ENCODE measurements around the gene CORO2B. TPM values are rescaled to one million over a fixed set of nuclear protein-coding genes. Genes with fewer than 3 reads are reported as not detected.

The CORO2B gene
- total and polyA plus RNA-seq, 10 donors, result 0.93 to 8.8 (median 3.6) TPM

DNA sequence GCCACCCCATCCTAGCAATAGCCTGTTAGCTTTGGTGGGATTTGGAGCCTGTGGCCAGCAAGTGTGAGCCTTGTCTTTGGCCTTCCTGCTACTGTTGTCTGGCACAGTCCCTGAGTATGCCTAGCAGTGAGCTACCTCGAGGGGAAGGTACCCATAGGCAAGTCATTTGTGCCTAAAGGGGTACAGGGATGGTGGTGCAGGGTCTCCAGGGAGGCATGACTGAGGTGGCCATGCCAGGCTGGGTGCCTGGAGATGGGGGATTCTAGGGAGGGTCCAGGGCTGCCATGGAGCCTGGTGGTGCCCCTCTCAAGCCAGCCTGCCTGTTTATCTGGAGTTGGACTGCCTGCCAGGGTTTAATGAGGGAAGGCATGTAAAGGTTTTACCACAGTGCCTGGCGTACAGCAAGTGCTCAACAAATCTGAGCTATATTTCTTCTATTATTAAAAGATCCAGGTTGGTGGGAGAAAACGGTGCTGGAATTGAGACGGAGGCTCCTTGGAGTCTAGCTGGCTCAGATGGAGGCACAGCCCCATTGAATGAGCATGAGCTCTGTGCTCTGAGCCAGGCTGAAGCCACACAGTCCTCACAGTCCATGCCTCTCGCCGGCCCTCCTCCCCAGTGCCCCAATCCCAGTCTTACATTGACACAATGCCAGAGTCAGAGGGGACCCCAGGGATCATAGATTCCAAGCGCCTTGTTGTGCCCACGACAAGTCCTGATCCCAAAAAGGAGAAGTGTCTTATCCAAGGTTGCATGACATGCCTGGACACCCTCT lies 76.2 kb downstream of the CORO2B start:
- WGBS, 5 donors, result 81 to 94% (median 84%) methylated on average over 8 of the region's 8 CpGs
- intact Hi-C loops (cut with DNase I; ENCODE audit: low total_unique reads), result loop anchor here (10.0 kb wide), 1 partner anchor 90 kb away; no protein-coding TSS in a partner anchor
- no peaks in the 10 kb centered on the region for H3K9me3 ChIP-seq
- TF ChIP-seq POLR2AphosphoS5 (IDR thresholded peaks at IDR 0.05) (no peak), CTCF (IDR thresholded peaks at IDR 0.05 in 8 of 11, conservative IDR thresholded peaks at IDR 0.05 in 3 of 11) (no peak), POLR2A (IDR thresholded peaks at IDR 0.05) (no peak)
- no peak overlapping the region for H3K4me3 ChIP-seq
- H3K27me3 ChIP-seq (replicated peaks in 1 of 7), result peaks cover 0 to 7% (median 0%) of the 10 kb centered on the region in 7 donors
- peak; percentile 34 for DNase-seq
- no peaks in the 10 kb centered on the region for H3K36me3 ChIP-seq
- H3K27ac ChIP-seq, result no peak overlapping the region
- no peaks in the 10 kb centered on the region for H3K4me1 ChIP-seq

DNA sequence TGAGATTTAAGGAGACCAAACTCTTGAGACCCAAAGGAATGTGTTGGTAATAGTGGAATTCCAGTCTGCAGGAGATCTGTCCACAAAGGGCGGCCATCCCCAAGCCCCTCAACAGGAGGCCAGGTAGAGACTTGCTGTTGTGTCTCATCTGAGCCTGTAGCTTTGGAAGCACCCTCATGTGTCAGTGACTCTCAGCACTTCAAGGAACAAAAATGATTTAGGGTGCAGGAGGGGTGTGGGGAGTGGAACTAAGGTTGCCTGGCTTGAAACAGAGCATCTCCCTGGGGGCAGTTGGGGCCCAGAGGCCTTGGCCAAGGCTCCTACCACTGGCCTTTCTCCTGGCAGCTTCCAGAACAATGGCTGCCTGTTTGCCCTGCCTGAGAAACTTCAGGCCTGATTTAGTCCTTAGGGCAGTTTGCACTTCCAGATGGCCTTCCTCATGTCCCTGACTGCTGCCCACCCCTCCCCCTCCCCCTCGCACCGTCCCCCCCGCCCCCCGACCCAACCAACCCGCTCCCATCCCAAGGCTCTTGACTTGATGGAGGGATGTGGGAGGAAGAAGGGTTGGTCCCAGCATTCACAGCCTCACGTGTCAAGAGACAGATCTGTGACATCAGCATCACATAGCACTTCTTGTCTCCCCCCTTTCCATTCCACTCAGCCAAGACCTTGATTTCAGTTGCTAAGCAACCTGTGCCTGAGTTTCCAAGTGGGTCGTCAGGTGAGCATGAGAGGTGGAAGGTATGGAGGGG lies 77.1 kb downstream of the CORO2B start:
- intact Hi-C loops (cut with DNase I; ENCODE audit: low total_unique reads), result loop anchor here (10.0 kb wide), 1 partner anchor 91 kb away; no protein-coding TSS in a partner anchor
- no peak for DNase-seq
- H3K27me3 ChIP-seq (replicated peaks in 1 of 7), result peaks cover 0 to 3% (median 0%) of the 10 kb centered on the region in 7 donors
- H3K9me3 ChIP-seq, result no peaks in the 10 kb centered on the region
- WGBS, 5 donors, result 58 to 86% (median 65%) methylated on average over 5 to 8 of the region's 8 CpGs
- no peaks in the 10 kb centered on the region for H3K4me1 ChIP-seq
- H3K36me3 ChIP-seq, result no peaks in the 10 kb centered on the region
- no peak for TF ChIP-seq POLR2A (IDR thresholded peaks at IDR 0.05)
- no peak for TF ChIP-seq CTCF (IDR thresholded peaks at IDR 0.05 in 8 of 11, conservative IDR thresholded peaks at IDR 0.05 in 3 of 11)
- no peak for TF ChIP-seq POLR2AphosphoS5 (IDR thresholded peaks at IDR 0.05)
- no peak overlapping the region for H3K27ac ChIP-seq
- no peak overlapping the region for H3K4me3 ChIP-seq

DNA sequence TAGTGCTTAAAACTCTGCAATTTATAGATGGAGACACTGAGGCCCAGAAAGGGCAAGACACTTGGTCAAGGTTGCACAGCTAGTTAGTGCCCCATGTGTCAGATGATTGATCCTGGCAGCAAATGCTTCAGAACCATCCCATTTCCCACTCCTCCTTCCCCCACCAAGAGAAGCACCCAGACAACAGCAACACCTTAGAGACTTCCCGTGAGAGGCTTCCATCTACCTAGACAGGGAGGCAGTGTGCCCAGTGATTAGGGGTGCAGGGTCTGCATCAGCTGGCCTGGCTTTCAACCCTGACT lies 77.6 kb downstream of the CORO2B start:
- H3K9me3 ChIP-seq, result no peaks in the 10 kb centered on the region
- no peaks in the 10 kb centered on the region for H3K36me3 ChIP-seq
- no peak overlapping the region for H3K4me3 ChIP-seq
- intact Hi-C loops (cut with DNase I; ENCODE audit: low total_unique reads), result loop anchor here (10.0 kb wide), 1 partner anchor 92 kb away; no protein-coding TSS in a partner anchor
- H3K27me3 ChIP-seq (replicated peaks in 1 of 7), result no peaks in the 10 kb centered on the region
- H3K4me1 ChIP-seq, result no peaks in the 10 kb centered on the region
- no peak for DNase-seq
- TF ChIP-seq CTCF (IDR thresholded peaks at IDR 0.05 in 8 of 11, conservative IDR thresholded peaks at IDR 0.05 in 3 of 11) (no peak), POLR2A (IDR thresholded peaks at IDR 0.05) (no peak), POLR2AphosphoS5 (IDR thresholded peaks at IDR 0.05) (no peak)
- WGBS, 5 donors, result 90 to 100% (median 94%) methylated on average over 1 of the region's 1 CpG
- no peak overlapping the region for H3K27ac ChIP-seq

DNA sequence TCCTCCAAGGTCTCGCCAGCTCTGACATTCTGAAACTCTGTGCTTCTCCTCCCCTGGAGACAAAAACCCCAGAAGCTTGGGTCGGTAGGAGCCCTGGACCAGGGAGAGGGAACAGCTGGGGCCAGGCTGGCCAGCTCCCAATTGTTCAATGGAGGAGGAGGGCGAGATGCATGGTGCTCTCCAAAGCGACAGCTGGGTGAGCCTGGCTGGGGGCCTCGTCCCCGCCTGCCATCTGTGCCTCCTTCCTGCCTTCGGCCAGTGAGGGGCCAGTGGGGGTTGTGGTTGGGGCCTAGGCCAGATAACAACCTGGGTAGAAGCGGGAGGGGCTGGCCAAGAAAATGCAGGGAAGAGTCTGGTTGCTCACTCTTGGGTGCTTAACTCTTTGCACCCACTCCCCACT lies 79.4 kb downstream of the CORO2B start:
- TF ChIP-seq CTCF (IDR thresholded peaks at IDR 0.05 in 8 of 11, conservative IDR thresholded peaks at IDR 0.05 in 3 of 11) (no peak), POLR2AphosphoS5 (IDR thresholded peaks at IDR 0.05) (no peak), POLR2A (IDR thresholded peaks at IDR 0.05) (no peak)
- WGBS, 5 donors, result 28 to 45% (median 40%) methylated on average over 3 to 8 of the region's 8 CpGs
- peak; percentile 47 for DNase-seq
- Histone ChIP-seq H3K36me3 (no peaks in the 10 kb centered on the region), H3K27ac (no peak overlapping the region), H3K27me3 (replicated peaks in 1 of 7) (no peaks in the 10 kb centered on the region), H3K4me1 (no peaks in the 10 kb centered on the region), H3K9me3 (no peaks in the 10 kb centered on the region), H3K4me3 (no peak overlapping the region)
- intact Hi-C loops (cut with DNase I; ENCODE audit: low total_unique reads), result loop anchor here (10.0 kb wide), 1 partner anchor 93 kb away; no protein-coding TSS in a partner anchor
